ENCODE data around the gene PPP1R3E.
A peak's percentile ranks its signal among the peaks of the same experiment; 100 is the strongest.

DNA sequence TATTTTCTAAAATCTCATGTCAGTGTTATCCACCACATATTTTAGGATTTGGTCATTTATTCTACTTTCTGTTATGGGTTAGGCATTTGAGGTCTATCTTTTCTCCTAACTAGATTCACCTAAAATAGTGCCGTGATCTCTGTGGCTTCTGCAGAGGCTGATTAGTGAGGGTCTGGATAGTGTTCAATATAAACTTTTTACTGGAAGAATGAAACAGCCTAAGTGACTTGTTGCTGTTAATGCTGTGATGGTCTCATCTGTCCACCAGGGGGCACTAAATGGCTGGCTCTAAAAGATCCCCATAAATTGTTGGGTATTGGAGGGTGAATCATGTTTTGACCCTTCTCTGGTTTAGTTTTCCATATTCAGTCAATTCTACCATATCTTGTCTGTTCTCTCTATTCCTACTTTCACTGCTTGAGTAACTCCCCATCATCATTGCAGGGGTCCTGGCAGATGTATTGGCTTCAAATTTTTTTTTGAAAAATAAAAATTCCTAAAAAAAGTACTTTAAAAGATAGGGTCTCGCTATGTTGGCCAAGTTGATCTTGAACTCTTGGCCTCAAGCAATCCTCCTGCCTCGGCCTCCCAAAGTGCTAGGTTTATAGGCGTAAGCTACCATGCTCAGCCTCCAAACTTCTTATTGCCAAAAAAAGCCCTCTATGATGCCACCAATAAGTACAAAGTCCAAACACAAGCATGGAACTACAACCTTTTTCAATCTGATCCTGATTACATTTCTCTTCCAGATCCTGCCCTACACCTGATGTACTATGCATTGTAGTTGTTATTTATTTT is 25.5 kb upstream of the PPP1R3E start:
- TF ChIP-seq, protein P1, sequence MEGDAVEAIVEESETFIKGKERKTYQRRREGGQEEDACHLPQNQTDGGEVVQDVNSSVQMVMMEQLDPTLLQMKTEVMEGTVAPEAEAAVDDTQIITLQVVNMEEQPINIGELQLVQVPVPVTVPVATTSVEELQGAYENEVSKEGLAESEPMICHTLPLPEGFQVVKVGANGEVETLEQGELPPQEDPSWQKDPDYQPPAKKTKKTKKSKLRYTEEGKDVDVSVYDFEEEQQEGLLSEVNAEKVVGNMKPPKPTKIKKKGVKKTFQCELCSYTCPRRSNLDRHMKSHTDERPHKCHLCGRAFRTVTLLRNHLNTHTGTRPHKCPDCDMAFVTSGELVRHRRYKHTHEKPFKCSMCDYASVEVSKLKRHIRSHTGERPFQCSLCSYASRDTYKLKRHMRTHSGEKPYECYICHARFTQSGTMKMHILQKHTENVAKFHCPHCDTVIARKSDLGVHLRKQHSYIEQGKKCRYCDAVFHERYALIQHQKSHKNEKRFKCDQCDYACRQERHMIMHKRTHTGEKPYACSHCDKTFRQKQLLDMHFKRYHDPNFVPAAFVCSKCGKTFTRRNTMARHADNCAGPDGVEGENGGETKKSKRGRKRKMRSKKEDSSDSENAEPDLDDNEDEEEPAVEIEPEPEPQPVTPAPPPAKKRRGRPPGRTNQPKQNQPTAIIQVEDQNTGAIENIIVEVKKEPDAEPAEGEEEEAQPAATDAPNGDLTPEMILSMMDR (conservative IDR thresholded peaks at IDR 0.05): peak; percentile 87
- TF ChIP-seq ZFX (IDR thresholded peaks at IDR 0.05): no peak
